ENCODE measurements around the gene ABR. TPM values are rescaled to one million over a fixed set of nuclear protein-coding genes. Genes with fewer than 3 reads are reported as not detected.

ABR gene
- total and polyA plus RNA-seq, 7 donors = 30.4 to 146 (median 79.3) TPM

DNA sequence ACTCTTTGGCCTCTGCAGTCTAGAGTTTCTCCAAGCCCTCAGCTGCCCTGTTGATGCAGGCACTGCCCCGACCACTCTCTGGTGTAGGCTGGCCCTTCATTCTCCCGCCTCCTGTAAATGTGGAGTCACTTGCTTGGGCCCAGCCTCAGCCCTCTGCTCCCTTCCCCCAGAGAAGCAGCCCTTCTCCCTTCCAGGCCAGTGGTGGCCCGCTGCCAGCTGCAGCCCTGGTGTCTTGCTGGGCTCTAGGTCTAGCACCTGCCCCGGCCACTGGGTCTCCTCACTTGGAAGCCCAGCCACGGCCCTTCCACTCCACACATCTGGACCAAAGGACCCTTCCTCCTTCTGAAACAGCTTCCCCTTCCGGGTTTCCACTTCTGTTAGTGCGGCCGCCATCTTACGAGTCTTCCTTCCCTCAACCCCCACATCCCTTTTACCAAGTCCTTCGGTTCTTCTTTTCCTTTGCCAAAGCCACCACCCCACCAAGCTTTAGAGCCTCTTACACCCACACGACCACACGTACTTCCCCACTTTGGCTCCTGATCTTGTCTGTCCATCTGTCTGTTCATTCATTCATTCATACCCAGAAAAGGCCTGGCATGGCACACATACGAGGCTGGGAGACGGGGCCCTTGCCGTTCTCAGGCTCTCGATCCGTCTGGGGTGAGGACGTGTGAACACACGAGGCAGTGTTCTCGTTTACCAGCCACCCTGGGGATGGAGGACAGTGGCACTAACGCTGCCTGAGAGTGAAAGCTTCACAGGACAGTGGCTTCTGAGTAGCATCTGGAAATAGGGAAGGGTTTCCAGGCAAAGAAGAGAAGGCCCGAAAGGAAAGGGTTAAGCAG lies 68.0 kb downstream of the ABR start:
- no peaks in the 10 kb centered on the region for H3K9me3 ChIP-seq
- H3K27me3 ChIP-seq = no peaks in the 10 kb centered on the region
- WGBS, 2 donors = 59 to 76% methylated on average over 22 of the region's 22 CpGs
- intact Hi-C loops (cut with DNase I) = no loop called here
- no peak overlapping the region for H3K4me3 ChIP-seq
- no peak for DNase-seq
- H3K4me1 ChIP-seq = peaks cover 0 to 58% (median 54%) of the 10 kb centered on the region in 4 donors
- TF ChIP-seq POLR2AphosphoS5 (IDR thresholded peaks at IDR 0.05) (no peak), EP300 (IDR thresholded peaks at IDR 0.05) (no peak), POLR2A (IDR thresholded peaks at IDR 0.05) (no peak), CTCF (IDR thresholded peaks at IDR 0.05) (no peak)
- H3K36me3 ChIP-seq = no peaks in the 10 kb centered on the region
- H3K27ac ChIP-seq = peak overlapping the region; percentile 89 to 93 (median 90)

- H3K36me3 ChIP-seq = no peaks in the 10 kb centered on the region
- peaks cover 0 to 60% (median 55%) of the 10 kb centered on the region in 4 donors for H3K4me1 ChIP-seq
- intact Hi-C loops (cut with DNase I) = no loop called here
- peak; percentile 87 for DNase-seq
- H3K9me3 ChIP-seq = no peaks in the 10 kb centered on the region
- TF ChIP-seq POLR2A (IDR thresholded peaks at IDR 0.05) (no peak), POLR2AphosphoS5 (IDR thresholded peaks at IDR 0.05) (peak in 1 of 4 donors; percentile 23)
- H3K27me3 ChIP-seq = no peaks in the 10 kb centered on the region
- no peak overlapping the region for H3K4me3 ChIP-seq
- H3K27ac ChIP-seq = peak overlapping the region; percentile 89 to 93 (median 90)
- 11 to 51% methylated on average over 19 of the region's 19 CpGs for WGBS, 2 donors
These were observed 68.8 kb downstream of the ABR start for GRCh38 chr17:1110862-1111598.

DNA sequence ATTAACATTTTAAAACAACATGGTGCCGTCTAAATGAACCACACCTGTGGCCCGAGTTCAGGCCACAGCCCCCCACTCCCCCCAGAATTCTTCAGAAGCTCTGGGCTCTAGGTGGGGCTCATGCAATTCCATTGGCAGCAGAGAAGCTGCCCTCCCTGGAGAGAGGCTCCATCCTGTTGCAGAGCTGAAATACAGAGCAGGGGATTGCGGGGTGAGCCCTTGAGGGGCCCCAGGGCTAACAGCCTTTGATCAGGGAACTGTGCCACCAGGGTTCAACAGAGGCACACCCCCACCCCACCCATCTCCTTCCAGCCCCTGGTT lies 69.3 kb downstream of the ABR start:
- WGBS, 2 donors = 10 to 53% methylated on average over 3 of the region's 3 CpGs
- Histone ChIP-seq H3K9me3 (no peaks in the 10 kb centered on the region), H3K4me1 (peaks cover 0 to 61% (median 53%) of the 10 kb centered on the region in 4 donors), H3K36me3 (no peaks in the 10 kb centered on the region), H3K27me3 (no peaks in the 10 kb centered on the region), H3K4me3 (no peak overlapping the region), H3K27ac (peak overlapping the region; percentile 89 to 93 (median 90))
- DNase-seq = no peak
- TF ChIP-seq POLR2AphosphoS5 (IDR thresholded peaks at IDR 0.05) = no peak
- no peak for TF ChIP-seq EP300 (IDR thresholded peaks at IDR 0.05)
- no peak for TF ChIP-seq CTCF (IDR thresholded peaks at IDR 0.05)
- no peak for TF ChIP-seq POLR2A (IDR thresholded peaks at IDR 0.05)
- intact Hi-C loops (cut with DNase I) = no loop called here

DNA sequence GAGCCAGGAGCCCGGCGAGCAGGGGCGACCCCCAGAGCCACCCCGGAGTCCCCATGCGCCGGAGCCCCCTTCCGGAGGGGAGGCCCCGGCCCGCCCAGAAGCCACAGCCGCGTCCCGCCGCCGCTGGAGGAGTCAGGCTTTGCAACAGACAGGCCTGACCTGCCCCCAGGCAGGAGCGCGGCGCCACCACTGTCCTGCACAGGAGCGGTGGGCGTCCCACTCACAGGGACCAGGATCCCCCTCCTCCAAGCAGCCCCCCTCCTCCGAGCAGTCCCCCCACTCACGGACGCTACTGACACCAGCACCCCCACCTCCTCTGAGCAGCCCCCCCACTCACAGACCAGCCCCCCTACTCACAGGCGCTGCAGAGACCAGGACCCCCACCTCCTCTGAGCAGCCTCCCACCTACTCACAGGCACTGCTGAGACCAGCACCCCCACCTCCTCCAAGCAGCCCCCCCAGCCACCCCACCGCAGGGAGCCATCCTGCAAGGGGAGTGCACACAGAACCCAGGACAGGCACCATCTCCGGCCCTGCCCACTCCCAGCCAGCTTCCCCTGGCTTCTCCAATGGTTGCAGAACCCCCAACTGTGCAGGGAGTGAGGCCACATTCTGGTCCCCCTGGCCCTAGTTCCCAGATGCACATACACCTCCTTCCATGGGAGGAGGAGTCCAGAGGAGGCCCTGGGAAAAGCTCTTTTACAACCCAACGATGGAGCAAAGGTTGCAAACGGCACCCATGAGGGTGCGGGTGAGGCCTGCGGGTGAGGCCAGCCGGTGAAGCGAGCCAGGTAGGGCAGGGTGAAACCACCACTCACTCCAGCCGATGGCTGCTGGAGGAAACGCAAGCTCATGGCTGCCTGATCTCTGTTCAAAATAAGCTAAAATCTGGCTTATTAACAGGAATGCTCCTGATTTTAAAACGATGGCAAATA lies 69.9 kb downstream of the ABR start:
- Histone ChIP-seq H3K36me3 (no peaks in the 10 kb centered on the region), H3K9me3 (no peaks in the 10 kb centered on the region), H3K27ac (peak overlapping the region; percentile 89 to 93 (median 90)), H3K4me3 (peak overlapping the region; percentile 66 to 80 (median 76)), H3K4me1 (peaks cover 0 to 59% (median 49%) of the 10 kb centered on the region in 4 donors), H3K27me3 (no peaks in the 10 kb centered on the region)
- DNase-seq = no peak
- TF ChIP-seq POLR2AphosphoS5 (IDR thresholded peaks at IDR 0.05) = peak in 1 of 4 donors; percentile 19
- TF ChIP-seq CTCF (IDR thresholded peaks at IDR 0.05) = no peak
- TF ChIP-seq EP300 (IDR thresholded peaks at IDR 0.05) = no peak
- TF ChIP-seq POLR2A (IDR thresholded peaks at IDR 0.05) = peak in 1 of 2 donors; percentile 69
- WGBS, 2 donors = 4 to 20% methylated on average over 34 of the region's 34 CpGs
- intact Hi-C loops (cut with DNase I) = no loop called here
